Activated CD4-positive, alpha-beta T cell treated with anti-CD3 and anti-CD28 coated beads, Interleukin-2, Interleukin-6, amounts not matched to agents 100 ng/mL and 50 ng/mL, durations not matched to agents 16 hours and 8 hours (primary cell): ENCODE measurements around the gene TNXB.

ENCODE experiments used
- DNase-seq: peaks from one replicate; pipeline ENCODE4 v3.0.0-alpha.2; 2020

Gene TNXB

DNA sequence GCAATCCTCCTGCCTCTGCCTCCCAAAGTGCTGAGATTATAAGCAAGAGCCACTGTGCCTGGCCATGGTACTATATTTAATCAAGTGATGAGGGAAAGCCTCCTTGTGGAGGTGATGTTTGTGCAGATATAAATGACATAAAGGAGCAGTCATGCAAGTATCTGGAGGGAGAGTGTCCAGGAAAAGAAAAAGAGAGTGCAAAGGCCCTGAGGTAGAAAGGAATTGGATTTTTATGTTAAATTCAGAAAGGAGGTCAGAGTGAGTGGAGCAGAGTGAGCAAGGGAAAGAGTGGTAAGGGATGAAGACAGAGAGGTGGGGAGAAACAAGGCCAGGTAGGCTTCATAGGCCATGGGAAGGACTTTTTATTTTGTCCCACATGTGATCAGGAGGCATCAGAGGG, 28.3 kb upstream of the TNXB start:
- no peak for DNase-seq

DNA sequence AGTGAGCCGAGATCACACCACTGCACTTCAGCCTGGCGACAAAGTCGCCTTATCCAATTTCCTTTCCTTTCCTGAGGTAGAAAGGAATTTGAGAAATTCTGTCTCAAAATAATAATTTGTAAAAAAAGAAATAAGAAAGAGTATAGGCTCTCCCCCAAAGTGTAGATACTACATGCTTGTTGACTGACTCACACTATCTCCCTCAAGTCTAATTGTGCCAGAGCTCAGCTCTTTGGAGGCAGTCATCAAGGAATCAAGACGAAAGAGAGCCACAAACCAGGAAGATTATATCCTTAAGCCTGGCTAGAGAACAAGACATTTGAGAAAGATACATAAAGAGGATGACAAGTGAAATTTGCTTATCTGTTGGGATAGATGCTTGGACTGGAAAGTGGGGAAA, 24.6 kb upstream of the TNXB start:
- DNase-seq, result no peak

DNA sequence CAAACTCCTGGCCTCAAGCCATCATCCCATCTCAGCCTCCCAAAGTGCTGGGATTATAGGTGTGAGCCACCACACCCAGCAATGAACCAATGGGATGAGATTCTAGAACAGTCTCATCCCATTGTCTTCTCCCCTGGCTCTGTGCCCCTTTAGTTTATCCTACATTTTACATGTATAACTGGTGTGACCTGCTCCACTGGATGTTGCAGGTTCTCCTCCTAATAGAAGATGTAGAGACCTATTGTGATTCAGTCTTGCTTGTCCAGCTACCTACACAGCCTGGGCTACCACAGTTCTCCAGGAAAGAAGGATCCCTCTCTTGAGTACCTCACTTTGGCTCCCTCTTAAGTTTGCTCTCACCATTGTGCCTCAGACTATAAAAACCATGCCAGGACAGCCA, 23.0 kb upstream of the TNXB start:
- no peak for DNase-seq

DNA sequence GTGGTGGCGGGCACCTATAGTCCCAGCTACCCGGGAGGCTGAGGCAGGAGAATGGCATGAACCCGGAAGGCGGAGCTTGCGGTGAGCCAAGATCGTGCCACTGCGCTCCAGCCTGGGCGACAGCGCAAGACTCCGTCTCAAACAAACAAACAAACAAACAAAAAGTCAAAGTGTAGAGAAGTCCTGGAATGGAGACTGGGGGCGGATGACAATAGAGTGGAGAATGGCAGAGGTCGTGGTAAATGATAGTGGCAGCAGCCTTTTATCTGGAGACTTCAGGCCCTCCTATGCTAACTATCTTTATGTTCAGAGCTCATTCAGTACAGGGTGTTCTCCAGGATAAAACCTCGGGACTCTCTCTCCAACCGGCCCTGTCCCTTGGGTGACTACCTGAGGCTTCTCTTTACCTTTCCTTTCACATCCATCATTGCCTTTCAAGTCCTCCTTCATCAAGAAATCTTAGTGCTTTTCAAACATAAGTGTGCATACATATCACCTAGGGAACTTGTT, 22.4 kb upstream of the TNXB start:
- no peak for DNase-seq

DNA sequence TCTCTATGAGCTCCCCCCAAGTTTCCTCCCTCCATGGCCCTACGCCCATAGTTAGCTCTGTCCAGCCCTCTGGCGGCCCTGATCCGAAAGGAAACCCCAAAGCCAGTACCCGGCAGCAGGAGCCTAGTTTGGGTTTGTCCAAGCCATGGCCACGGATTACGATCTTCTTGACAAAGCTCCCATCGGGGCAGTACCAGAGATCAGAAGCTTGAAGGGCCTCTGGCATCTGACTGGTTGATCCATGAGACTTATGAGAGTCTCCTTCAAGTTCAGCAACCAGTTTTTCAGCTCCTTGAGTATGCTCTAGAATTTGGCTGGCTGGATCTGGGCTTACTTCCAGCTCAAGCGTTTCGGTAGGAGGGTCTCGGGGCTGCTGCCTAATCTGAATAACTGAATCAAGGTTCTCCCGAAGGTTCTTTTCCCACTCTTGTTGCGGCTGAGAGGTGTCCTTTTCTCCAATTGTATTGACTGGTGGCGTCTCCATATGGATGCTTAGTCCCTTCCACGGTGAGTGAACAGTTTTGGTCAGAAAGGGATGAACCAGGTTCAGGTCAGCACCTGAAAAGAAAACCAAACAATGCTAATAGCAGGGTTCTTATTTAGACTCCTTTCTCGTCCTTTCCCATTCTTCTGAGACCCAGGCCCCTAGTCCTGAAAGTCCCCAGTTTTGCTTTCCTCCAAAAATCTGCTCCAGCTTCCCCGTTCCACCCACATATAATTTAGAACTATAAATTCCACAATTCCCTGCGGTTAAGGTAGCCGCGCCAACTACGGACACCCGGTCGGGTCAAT, 20.4 kb upstream of the TNXB start:
- no peak for DNase-seq

DNA sequence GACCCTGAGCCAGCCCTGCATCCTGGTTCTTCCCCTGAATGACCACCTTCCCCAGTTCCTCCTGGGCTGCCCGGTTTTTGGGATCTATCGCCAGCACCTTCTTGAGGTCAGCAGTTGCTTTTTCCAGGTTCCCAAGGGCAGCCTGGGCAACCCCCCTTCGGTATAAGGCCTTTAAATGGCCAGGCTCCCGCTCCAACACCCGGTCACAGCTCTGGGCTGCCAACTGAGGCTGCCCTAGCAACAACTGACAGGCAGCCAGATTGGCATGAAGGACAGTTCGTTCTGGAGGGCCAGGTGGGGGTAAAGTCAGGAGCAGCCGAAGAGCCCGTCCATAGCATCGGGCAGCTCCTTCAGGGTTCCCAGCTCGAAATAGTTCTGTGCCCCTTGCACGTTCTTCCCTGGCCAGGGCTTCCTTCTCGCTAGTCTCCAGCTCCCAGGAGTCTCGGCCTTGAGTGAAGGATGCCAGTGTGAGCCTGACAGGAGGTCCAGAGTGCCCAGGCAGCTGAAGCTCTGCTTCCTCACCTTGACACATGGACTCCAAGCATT, 19.7 kb upstream of the TNXB start:
- no peak for DNase-seq

DNA sequence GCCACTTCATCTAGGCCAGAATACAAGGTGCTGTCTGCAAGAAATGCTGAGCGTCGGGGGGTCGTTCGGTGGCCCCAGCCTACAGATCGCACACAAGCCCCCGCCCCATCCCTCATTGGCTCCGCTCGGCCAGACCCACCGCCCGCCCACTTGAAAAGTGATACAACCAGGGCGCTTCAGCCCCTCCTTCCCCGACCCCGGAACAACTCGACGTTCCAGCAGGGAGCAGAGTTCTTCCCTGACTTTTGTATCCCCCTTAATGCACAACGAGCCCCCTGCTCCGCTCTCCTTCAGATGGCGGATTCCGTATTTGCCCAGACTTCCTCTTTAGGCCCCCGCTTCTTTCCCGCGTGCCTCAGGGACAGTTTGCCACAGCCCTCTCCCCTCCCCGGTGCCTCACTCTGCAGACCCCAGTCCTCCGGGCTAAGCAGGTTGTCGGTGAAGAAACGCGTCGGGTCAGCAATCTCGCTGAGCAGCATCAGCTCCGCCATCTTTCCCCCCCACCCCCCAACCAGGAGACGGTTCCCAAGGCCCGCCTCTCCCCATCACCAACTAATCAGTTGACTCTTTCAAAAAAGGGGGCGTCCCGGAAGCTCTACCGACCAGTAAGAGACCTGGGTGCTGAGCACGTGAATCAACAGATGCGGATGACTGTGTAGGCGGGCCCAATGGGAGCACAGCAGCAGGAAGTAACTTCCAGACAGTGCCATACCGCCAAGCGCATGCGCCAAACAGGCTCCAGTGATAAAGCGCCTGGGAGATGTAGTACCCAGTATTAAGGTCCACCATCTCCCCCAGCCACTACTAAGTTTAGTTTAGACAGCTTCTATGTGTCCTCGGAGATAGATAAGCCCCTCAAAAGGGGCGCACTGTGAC, 18.8 kb upstream of the TNXB start, which contains the start of gene ATF6B:
Gene ATF6B (minus strand): TSS at position 530 of the 876 bp plus-strand sequence. CDS start 39 bp downstream, at position 491.
- peak; percentile 99 for DNase-seq

DNA sequence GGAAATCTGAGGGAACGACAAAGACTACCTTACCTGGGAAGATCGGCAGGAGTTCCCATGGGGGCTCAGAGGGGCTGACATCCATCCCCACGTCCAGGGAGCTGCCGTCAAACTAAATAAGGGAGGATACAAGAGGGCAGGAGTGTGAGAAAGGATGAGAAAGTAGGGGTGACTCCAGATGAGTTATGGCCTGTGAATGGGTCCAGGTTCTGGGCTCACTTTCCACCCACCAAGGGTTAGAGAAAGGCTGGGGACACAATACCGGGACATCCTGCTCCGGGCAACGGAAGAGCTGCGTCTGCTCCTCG, 18.2 kb upstream of the TNXB start:
- DNase-seq, result no peak

DNA sequence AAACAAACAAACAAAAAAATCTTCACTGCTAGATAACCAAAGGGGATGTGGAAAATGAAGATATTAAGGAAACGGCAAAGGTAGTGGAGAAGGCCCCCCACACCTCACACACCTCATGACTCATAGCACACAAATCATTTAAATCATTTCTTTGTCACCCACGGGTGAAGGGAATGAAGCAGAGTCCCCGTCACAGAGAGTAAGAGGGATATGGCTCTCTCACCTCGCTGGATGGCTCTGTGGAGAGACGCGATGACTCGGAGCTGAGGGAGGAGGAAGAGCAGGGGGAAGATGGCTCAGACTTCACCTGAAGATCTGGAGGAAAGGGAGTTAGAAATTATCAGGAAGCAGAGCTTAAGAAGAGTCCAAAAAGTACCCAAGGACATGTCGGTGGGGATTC, 17.7 kb upstream of the TNXB start:
- no peak for DNase-seq

DNA sequence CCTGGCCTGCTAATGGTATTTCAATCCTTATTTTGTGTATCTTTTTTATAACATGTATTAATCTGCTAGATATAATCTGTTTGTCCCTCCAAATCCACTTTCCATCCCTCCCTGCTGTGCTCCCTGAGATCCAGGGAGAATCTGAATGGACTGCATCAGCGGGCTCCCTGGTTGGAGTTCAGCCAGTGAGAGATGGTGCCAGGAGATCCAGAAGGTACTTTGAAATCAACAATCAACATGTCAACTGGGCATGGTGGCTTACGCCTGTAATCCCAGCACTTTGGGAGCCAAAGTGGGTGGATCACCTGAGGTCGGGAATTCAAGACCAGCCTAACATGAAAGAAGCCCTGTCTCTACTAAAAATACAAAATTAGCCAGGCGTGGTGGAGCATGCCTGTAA, 14.5 kb upstream of the TNXB start:
- no peak for DNase-seq

DNA sequence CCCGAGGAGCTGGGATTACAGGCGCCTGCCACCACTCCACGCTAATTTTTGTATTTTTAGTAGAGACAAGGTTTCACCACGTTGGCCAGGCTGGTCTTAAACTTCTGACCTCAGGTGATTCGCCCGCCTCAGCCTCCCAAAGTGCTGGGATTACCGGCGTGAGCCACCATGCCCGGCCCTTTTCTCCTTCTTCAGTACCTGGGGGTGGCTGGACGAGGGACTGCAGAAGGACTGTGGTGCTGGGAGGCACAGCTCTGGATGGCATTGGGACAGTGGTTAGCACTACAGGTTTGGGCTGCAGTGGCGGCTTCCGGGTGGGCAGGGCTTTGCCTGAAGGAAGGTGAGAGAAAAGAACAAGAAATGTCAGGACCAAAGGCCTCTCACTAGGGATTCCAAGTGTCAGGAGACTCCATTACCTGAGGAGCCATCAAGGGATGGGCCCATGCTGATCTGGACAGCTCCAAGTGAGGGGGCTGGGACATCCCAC, 11.5 kb upstream of the TNXB start:
- DNase-seq, result no peak

DNA sequence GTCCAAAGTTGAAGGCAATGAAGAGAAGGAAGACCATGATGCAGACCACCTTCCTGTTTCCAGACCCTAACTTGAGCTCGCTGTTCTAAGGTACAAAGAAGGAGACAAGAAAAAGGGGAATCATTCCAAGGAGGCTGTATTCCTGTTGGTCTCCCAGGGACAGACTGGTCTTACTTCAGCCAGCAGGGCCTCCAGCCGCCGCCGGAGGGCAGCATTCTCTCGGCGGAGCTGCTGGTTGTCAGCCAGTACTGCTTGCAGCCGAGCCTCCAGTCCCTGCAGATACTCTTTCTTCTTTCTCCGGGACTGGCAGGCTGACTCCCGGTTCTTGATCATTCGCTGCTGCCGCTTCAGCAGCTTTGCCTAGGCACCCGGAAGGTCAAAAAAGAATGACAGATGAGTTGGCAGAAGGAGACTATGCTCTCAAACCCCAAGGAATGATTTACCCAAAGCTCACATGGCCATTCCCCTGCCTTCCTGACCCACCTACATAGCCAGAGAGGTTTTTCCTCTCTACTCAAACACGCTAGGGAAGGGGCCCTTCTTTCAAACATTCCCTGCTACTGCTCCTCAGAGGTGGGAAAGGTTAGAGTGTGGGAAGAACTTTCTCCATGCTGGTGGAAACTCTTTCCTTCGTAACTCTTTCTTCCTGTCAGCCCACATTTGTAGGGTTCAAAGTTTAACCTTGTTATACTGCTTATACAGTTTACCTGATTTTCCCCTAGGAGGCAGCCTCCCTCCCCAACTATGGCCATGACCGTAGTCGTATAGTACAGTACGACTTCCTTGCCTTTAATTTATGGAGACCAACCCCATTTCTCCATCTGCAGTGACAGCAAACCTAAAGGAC, 9.9 kb upstream of the TNXB start:
- peak; percentile 79 for DNase-seq

DNA sequence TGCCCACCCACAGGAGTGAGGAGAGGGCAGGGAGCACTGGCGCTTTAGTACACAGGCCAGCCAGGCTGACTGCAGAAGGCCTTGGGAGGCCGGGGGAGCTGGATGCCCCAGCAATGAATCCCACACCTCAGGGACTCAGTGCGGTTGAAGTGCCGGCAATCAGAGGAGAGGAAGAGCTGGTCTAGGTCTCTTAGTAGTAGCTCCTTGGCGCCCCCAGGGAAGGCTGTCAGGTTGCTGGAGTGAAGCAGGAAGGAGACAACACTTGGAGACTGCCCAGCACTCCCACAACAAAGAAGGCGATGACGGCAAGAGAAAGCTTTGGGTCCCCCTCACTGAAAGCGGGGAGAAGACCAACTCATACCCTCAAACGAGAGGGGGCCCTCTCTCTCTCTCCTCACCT, 8.3 kb upstream of the TNXB start:
- no peak for DNase-seq

DNA sequence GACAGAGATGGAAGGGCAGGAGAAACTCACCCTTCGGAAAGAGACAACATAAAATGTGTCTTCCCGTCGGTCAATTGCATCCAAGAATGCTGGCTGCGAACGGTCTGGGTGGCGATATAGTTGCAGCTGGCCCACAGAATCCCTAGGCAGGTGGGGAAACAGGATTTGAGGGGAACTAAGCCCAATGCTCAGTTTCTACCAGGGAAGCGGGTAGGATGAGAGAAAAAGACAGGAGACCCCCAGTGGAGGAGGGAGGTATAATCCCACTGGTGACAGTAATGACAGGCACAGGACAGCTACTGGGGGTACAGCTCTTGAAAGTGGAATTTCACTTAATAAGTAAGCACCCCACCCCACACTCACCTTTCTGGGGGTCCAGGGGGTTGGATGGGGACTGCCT, 7.5 kb upstream of the TNXB start:
- peak; percentile 19 for DNase-seq

DNA sequence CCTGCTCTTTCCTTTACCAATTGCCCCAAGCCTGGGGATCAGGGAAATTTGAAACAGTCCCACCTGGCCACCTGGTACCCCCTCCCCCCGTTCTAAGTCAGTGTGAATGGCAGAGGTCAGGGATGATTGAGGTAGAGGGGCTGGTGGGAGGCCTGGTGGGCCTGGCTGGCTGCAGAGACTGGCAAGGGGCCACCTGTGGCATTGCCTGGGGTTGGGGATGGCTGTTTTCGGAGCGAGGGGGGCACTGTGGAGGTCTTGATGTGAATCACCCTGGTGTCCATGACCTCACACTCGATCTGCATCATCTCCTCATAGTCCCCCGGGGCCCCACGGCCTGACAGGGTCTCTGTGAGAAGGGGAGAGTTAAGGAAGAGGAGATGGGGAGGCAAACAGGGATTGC, 6.5 kb upstream of the TNXB start:
- DNase-seq, result no peak

DNA sequence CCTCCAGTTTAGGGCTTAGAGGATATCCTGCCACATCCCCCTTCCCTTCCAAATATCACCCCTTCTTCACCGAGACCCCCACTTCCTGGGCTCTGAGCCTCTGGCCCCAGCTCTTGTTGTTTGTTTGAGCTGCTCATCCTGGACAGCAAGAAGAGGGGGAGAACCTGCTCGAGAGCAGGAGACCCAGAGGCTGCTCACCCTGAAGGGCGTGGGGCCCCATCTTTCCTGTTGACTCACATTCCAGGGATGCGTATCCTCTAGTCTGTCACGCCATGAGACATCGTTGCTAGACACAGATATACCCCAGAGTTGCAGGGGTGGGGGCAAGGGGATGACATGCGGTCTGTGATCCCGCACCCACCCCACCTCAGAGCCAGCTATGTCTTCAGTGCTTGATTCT, 5.7 kb upstream of the TNXB start:
- no peak for DNase-seq

DNA sequence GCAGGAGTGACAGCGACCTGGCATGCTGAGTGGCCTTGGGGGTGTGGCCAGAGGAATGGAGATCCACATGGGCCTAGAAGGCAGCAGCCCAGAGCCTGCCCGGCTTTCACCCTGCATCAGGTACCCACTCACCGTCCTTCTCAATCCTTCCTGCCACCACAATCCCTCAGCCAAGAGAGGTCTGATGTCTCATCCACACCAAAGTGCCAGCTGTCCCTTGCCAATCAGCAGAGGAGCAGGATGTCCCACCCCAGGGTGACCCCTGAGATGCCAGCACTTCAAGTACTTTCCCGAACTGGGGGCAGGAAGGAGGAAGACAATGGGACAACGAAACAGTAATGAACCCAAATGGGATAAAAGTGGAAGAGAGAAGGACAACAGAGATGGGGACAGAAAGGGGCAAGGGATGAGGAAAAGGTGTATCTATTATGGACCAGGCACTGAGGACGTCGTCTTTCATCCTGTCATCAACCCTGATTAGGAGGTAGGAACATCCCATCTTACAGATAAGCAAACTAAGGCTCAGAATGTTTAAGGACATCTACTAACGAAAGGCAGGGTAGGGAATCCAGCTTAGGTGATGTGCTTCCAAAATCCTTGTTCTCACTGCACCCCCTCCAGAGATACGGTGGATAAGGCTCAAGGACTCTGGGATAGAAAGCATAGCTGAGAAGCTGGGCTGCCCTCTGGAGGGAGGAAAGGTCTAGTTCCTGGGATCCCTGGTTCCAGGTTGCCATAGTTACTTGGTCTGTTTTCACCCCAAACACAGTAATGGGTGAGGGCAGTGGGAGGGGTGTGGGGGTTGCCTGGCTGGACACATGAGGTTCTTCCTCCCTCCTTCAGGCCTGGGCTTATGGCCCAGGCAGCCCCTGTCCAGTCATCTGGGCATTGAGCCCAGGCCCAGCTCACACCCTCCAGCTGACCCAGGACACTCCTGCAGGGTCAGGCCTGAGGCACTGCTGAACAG, 4.5 kb upstream of the TNXB start:
- no peak for DNase-seq

DNA sequence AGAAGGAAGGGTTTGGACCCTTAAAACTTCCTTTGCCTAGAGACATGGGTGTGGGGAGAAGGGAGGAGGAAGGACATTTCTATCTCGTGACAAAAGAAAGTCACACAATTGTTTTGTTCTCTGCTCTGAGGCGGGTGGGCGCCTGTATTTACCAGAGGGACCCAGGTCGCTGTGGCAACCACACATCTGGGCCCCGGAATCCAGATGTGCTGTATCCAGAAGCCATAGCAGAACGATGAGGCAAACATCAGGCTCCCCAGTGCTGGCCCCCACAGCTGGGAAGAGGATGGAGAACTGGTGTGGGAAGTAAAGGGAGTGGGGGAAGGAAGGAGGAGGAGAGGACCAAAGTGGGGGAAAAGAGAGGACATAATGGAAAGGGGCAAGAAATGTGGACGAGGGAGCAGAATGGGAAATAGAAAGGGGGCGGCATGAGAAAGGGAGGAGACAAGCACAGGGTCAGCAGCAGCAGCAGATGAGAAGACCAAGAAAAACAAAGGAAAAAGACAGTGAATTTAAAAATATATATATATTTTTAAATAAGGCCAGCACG, 3.4 kb upstream of the TNXB start:
- no peak for DNase-seq

DNA sequence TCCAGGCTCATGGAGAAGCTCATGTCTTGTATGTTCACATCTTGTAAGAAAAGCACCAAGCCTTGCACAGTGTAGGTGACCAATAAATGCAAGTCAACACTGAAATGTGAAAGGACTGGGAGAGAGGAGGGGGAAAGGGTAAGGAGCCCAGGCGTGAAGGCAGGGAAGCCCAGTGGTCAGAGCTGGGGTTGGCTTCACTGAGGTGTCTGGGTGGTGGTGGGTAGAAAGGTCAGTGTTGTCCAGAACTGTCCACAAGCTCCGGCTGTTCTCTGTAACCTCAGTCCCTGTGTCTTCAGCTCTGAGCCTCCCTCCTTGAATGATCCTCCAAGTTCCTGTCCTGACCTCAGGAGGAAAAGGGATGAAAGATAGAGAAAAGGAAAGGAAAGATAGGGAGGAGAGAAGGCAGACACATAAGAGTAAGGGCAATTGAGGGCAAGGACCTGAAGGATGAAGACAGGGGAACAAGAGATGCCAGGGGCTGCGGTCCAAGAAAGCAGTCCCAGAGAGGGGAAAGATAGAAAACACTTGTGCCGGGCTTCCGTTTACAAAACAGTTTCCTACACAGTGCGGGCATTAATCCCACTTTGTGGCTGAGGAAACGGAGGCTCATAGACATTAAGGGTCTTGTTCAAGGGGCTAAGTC, 2.4 kb upstream of the TNXB start:
- DNase-seq, result no peak

DNA sequence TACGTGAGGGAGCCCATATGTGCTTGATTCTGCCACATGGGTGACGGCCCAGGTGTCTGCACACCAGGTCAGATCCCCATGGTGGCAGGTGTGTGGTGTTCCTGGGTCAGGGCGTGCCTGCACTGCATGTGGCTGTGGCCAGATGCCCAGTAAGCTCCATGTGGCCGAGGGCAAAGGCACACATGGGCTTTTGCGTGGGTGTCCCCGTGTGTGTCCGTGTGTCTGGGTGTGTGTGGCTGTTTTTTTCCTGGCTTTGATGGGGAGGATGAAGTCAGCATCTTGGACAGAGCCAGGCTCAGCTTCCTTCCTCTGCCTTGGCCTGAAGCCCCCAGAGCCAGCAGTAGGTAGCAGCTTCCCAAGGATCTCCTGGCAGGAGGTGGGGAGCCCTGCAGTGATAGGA, 1.5 kb upstream of the TNXB start:
- DNase-seq, result no peak

DNA sequence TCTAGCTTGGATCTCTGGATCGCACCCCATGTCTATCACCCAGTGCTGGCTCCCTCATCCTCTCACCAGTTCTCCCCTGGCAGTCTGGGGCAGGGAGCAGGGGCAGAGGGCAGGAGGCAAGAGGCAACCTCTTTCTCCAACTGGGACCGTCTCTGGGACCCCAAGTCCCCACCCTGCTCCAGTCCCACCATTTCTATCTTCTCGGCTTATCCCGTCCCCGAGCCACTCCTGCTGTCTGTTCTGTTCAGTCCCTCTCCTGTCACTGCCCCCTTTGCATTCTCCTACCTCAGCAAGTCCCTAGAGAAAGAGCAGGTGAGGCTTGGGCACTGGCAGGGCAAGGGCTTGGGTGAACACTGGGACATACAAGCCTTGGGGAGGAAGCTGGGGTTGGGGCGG, 625 bp upstream of the TNXB start:
- DNase-seq, result no peak
